HTERT RPE-1 (cell line): ENCODE measurements around the gene IDH2.
"Not testable (repeated sequence)": the region's sequence is repeated elsewhere in the genome, so short reads cannot be mapped to it uniquely, and the experiment has no call there.

Experiments
- in situ Hi-C: fragments of 300-500 bp; cut with MboI; formaldehyde crosslinking; loops from 4 replicates; pipeline ENCODE4 v1.14.3; 2020; ENCODE audit warnings: low sequenced_read_pairs

IDH2 gene

GRCh38 chr15:90101969-90102890, at the start of gene IDH2:
Gene IDH2 (minus strand): TSS chr15:90102468. CDS start chr15:90102390, 78 bp downstream.
- in situ Hi-C loops: no loop called here

GRCh38 chr15:90150551-90150950, 48.3 kb upstream of the IDH2 start:
- in situ Hi-C loops: not testable (repeated sequence)

GRCh38 chr15:90149609-90150340, 47.5 kb upstream of the IDH2 start:
- in situ Hi-C loops: no loop called here

GRCh38 chr15:90146198-90146761, 44.0 kb upstream of the IDH2 start:
- in situ Hi-C loops: not testable (repeated sequence)

GRCh38 chr15:90145761-90146160, 43.5 kb upstream of the IDH2 start:
- in situ Hi-C loops: no loop called here

- in situ Hi-C loops: no loop called here
Measured at GRCh38 chr15:90145259-90145658, 43.0 kb upstream of the IDH2 start.

- in situ Hi-C loops: no loop called here
Measured at GRCh38 chr15:90143166-90143655, 40.9 kb upstream of the IDH2 start.

- in situ Hi-C loops: no loop called here
Measured at GRCh38 chr15:90142216-90143165, 40.2 kb upstream of the IDH2 start.

GRCh38 chr15:90141646-90142045, 39.4 kb upstream of the IDH2 start:
- in situ Hi-C loops: no loop called here

- in situ Hi-C loops: not testable (repeated sequence)
Measured at GRCh38 chr15:90139549-90139948, 37.3 kb upstream of the IDH2 start.

GRCh38 chr15:90138071-90138833, 36.0 kb upstream of the IDH2 start:
- in situ Hi-C loops: no loop called here

GRCh38 chr15:90132437-90132836, 30.2 kb upstream of the IDH2 start:
- in situ Hi-C loops: no loop called here

- in situ Hi-C loops: no loop called here
Measured at GRCh38 chr15:90131848-90132247, 29.6 kb upstream of the IDH2 start.

GRCh38 chr15:90130291-90130690, 28.0 kb upstream of the IDH2 start:
- in situ Hi-C loops: no loop called here

- in situ Hi-C loops: no loop called here
Measured at GRCh38 chr15:90126596-90127435, 24.5 kb upstream of the IDH2 start.

- in situ Hi-C loops: no loop called here
Measured at GRCh38 chr15:90126022-90126421, 23.8 kb upstream of the IDH2 start.

- in situ Hi-C loops: no loop called here
Measured at GRCh38 chr15:90124507-90124906, 22.2 kb upstream of the IDH2 start.

- in situ Hi-C loops: no loop called here
Measured at GRCh38 chr15:90121086-90121485, 18.8 kb upstream of the IDH2 start.

- in situ Hi-C loops: no loop called here
Measured at GRCh38 chr15:90119367-90119766, 17.1 kb upstream of the IDH2 start.
